ENCODE data around the gene SUPT20H. TPM values are rescaled to one million over a fixed set of nuclear protein-coding genes. Genes with fewer than 3 reads are reported as not detected.

SUPT20H gene
- total RNA-seq, 1 donor from 2014 or later: 34.1 TPM

DNA sequence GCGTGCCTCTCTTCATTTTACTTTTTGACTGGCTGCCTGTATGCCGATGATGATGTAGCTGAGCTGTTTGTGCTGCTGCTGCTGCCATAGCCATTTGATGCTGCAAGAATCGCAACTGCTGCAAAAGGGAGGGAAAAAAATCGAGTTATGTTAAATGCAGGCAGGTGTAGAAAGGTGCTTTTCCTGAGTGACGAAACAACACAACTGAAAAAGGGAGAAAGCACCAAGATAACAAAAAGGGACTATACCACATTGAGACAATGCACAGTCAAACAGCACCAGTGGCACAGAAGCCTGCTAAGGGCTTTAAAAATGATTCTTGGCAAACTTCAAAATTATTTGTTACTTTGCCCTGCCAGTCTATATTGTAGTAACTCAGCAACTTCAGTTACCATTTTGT lies 49.8 kb downstream of the SUPT20H start:
- H3K4me3 ChIP-seq: no peak overlapping the region
- TF ChIP-seq, protein P1, sequence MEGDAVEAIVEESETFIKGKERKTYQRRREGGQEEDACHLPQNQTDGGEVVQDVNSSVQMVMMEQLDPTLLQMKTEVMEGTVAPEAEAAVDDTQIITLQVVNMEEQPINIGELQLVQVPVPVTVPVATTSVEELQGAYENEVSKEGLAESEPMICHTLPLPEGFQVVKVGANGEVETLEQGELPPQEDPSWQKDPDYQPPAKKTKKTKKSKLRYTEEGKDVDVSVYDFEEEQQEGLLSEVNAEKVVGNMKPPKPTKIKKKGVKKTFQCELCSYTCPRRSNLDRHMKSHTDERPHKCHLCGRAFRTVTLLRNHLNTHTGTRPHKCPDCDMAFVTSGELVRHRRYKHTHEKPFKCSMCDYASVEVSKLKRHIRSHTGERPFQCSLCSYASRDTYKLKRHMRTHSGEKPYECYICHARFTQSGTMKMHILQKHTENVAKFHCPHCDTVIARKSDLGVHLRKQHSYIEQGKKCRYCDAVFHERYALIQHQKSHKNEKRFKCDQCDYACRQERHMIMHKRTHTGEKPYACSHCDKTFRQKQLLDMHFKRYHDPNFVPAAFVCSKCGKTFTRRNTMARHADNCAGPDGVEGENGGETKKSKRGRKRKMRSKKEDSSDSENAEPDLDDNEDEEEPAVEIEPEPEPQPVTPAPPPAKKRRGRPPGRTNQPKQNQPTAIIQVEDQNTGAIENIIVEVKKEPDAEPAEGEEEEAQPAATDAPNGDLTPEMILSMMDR (IDR thresholded peaks at IDR 0.05): no peak
- TF ChIP-seq POLR2AphosphoS5 (IDR thresholded peaks at IDR 0.05; ENCODE audit: insufficient read depth in 1 of 2, low read depth in 1 of 2): no peak
- TF ChIP-seq POLR2A (IDR thresholded peaks at IDR 0.05): no peak
- no peaks in the 10 kb centered on the region for H3K4me1 ChIP-seq
- H3K27ac ChIP-seq: no peak overlapping the region
- H3K9me3 ChIP-seq: no peaks in the 10 kb centered on the region
- no peak for DNase-seq (ENCODE audit: extremely low spot score in 2 of 2)
- H3K36me3 ChIP-seq: peaks cover 0 to 64% of the 10 kb centered on the region in 2 donors
- intact Hi-C loops (cut with DNase I): no loop called here
- no peaks in the 10 kb centered on the region for H3K27me3 ChIP-seq

DNA sequence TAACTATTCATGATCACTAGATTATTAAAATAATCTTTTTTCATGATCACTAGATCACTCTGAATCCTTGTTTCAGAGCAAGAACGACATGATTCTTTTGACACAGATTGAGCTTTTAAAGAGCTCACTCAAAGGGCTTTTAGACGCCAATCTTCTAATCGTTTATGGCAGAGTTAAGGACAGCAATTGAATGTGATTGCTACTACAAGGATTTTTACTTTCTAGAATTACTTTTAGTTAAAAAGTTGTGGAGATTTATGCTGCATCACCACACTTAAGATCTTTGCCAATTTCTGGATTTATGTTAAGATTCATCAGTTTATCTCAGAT lies 57.6 kb downstream of the SUPT20H start:
- intact Hi-C loops (cut with DNase I): no loop called here
- Histone ChIP-seq H3K4me1 (peaks cover 31% of the 10 kb centered on the region), H3K27me3 (no peaks in the 10 kb centered on the region), H3K27ac (no peak overlapping the region), H3K36me3 (peaks cover 0 to 44% of the 10 kb centered on the region in 2 donors), H3K4me3 (peak overlapping the region in 1 of 2 donors; percentile 41), H3K9me3 (no peaks in the 10 kb centered on the region)
- TF ChIP-seq, protein P1 (IDR thresholded peaks at IDR 0.05): no peak
- no peak for TF ChIP-seq POLR2A (IDR thresholded peaks at IDR 0.05)
- TF ChIP-seq POLR2AphosphoS5 (IDR thresholded peaks at IDR 0.05; ENCODE audit: insufficient read depth in 1 of 2, low read depth in 1 of 2): no peak
- no peak for DNase-seq (ENCODE audit: extremely low spot score in 2 of 2)

GRCh38 chr13:36999054-36999714 lies 60.3 kb downstream of the SUPT20H start, which contains the start of gene ALG5:
TSS of gene ALG5 (minus strand) at chr13:36999340. CDS start at chr13:36999300, 40 bp downstream.
- TF ChIP-seq, protein P1 (IDR thresholded peaks at IDR 0.05): peak; percentile 70 to 93 (median 84)
- TF ChIP-seq POLR2A (IDR thresholded peaks at IDR 0.05) (no peak), POLR2AphosphoS5 (IDR thresholded peaks at IDR 0.05; ENCODE audit: insufficient read depth in 1 of 2, low read depth in 1 of 2) (peak in 1 of 2 donors; percentile 50)
- peak within 1 kb of the TSS; percentile 93 for H3K27ac ChIP-seq
- no peaks in the 10 kb centered on the region for H3K9me3 ChIP-seq
- H3K4me1 ChIP-seq: peaks cover 31% of the 10 kb centered on the region
- no peaks in the 10 kb centered on the region for H3K27me3 ChIP-seq
- peak within 1 kb of the TSS; percentile 41 to 98 for H3K4me3 ChIP-seq
- H3K36me3 ChIP-seq: peaks cover 0 to 26% of the 10 kb centered on the region in 2 donors
- DNase-seq (ENCODE audit: extremely low spot score in 2 of 2): no peak
- intact Hi-C loops (cut with DNase I): no loop called here

DNA sequence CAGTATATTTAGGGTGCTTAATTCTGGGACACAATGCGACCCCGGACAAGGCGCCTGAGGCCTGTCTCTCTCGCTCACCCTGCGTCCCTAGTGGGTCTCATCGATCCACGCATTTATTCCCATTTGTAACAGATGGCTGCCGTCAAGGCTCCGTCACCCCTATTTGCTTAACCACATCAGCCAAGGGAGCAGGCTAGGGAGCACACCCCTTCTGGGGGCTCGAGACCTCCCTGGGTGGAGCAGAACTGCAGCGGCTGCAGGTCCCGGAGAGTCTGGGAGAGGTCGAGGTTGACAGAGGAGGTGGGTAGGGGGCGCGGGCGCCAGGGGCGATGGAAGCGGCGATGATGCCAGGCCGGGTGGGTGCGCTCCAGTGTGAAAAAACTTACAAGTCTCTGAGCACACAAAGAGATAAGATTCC lies 60.9 kb downstream of the SUPT20H start:
- intact Hi-C loops (cut with DNase I): no loop called here
- TF ChIP-seq POLR2AphosphoS5 (IDR thresholded peaks at IDR 0.05; ENCODE audit: insufficient read depth in 1 of 2, low read depth in 1 of 2) (no peak), POLR2A (IDR thresholded peaks at IDR 0.05) (no peak)
- TF ChIP-seq, protein P1 (IDR thresholded peaks at IDR 0.05): no peak
- peak overlapping the region; percentile 93 for H3K27ac ChIP-seq
- peaks cover 0 to 24% of the 10 kb centered on the region in 2 donors for H3K36me3 ChIP-seq
- no peaks in the 10 kb centered on the region for H3K27me3 ChIP-seq
- no peak for DNase-seq (ENCODE audit: extremely low spot score in 2 of 2)
- H3K9me3 ChIP-seq: no peaks in the 10 kb centered on the region
- peak overlapping the region; percentile 41 to 98 for H3K4me3 ChIP-seq
- peaks cover 31% of the 10 kb centered on the region for H3K4me1 ChIP-seq

DNA sequence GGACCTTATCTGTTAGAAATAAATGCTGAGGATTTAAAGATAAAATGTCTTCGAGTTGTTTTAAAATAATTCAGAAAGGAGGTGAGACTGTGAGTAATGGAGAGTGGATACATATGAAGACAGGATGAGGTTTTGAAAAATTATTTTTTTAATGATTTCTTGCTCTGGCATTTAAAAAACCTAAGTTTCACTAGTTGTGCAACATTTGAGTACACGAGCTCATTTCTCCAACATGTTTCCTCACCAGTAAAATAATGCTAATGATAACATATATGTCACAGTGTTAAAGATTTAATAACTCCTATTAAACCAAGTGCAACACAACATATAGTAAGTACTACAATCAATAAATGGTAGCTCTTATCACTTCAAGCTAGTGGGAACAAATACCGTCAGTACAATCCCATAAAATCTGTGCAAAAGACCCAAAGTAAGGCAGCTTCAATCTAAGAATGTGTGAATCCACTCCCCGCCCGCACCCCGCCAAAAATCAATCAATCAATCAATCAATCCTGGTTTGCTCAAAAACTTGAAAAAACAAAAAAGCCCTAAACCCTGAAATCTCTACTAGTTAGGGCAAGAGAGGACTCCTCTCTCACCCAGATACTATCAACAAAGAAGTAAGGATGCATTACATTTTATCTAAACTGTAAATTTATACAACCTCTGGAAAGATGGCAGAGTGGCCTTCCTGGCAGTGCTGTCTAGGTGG lies 61.6 kb downstream of the SUPT20H start:
- intact Hi-C loops (cut with DNase I): no loop called here
- H3K27ac ChIP-seq: no peak overlapping the region
- peak overlapping the region; percentile 41 to 98 for H3K4me3 ChIP-seq
- H3K4me1 ChIP-seq: peaks cover 31% of the 10 kb centered on the region
- no peaks in the 10 kb centered on the region for H3K9me3 ChIP-seq
- H3K36me3 ChIP-seq: peaks cover 0 to 24% of the 10 kb centered on the region in 2 donors
- DNase-seq (ENCODE audit: extremely low spot score in 2 of 2): no peak
- H3K27me3 ChIP-seq: no peaks in the 10 kb centered on the region
- TF ChIP-seq POLR2A (IDR thresholded peaks at IDR 0.05) (no peak), POLR2AphosphoS5 (IDR thresholded peaks at IDR 0.05; ENCODE audit: insufficient read depth in 1 of 2, low read depth in 1 of 2) (no peak)
- TF ChIP-seq, protein P1 (IDR thresholded peaks at IDR 0.05): no peak

Data from vagina (tissue), 2 donors.